Retinal pigment epithelial cell (primary cell): ENCODE results near the gene EXOSC7.

Source experiments
- DNase-seq: peaks from one replicate; pipeline ENCODE4 v3.0.0-alpha.2; 2010; ENCODE audit warnings: low read depth
- H3K4me3 ChIP-seq: 2 replicates; pipeline ENCODE4 v1.5.1; 2011; ENCODE audit warnings: mild to moderate bottlenecking, low read length, control low read depth, moderate library complexity
- TF ChIP-seq, protein P1 (sequence below): conservative IDR thresholded peaks from 2 replicates; pipeline ENCODE4 v1.5.1; 2011; ENCODE audit warnings: low read depth, low read length, control low read depth, inconsistent platforms

Gene EXOSC7

DNA sequence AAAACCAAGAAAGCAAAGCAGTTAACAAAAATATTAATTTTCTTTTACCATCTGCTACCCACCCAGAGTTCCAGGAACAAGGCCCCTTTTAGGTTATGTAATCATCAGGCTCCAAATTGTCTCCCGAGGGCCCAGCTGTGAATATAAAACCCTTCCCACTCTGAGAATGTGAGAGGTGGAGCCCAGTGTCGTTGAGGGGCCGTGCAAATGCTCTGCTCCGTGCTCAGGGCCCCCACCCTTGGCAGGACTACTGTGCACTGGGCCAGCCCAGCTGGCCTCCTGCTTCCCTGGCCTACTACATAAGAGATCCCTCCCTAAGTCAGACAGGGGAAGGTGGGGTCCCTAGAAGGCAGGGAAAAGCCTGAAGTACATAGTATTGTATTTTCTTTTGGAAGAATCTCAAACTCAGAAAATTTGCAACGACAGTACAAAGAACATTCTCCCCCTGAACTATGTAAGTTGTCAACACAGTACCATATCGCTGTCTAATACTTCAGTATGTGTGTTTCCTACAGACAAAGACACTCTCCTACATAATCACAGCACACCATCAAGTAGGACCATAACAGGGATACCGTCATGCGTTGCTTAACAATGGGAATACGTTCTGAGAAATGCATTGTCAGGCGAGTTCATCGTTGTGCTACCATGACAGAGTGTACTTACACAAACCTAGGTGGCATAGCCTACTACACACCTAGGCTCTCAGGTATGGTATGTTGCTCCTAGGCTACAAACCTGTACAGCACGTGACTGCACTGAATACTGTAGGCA lies 45.7 kb downstream of the EXOSC7 start:
- no peak for DNase-seq
- TF ChIP-seq, protein P1, sequence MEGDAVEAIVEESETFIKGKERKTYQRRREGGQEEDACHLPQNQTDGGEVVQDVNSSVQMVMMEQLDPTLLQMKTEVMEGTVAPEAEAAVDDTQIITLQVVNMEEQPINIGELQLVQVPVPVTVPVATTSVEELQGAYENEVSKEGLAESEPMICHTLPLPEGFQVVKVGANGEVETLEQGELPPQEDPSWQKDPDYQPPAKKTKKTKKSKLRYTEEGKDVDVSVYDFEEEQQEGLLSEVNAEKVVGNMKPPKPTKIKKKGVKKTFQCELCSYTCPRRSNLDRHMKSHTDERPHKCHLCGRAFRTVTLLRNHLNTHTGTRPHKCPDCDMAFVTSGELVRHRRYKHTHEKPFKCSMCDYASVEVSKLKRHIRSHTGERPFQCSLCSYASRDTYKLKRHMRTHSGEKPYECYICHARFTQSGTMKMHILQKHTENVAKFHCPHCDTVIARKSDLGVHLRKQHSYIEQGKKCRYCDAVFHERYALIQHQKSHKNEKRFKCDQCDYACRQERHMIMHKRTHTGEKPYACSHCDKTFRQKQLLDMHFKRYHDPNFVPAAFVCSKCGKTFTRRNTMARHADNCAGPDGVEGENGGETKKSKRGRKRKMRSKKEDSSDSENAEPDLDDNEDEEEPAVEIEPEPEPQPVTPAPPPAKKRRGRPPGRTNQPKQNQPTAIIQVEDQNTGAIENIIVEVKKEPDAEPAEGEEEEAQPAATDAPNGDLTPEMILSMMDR: no peak
- no peak overlapping the region for H3K4me3 ChIP-seq

DNA sequence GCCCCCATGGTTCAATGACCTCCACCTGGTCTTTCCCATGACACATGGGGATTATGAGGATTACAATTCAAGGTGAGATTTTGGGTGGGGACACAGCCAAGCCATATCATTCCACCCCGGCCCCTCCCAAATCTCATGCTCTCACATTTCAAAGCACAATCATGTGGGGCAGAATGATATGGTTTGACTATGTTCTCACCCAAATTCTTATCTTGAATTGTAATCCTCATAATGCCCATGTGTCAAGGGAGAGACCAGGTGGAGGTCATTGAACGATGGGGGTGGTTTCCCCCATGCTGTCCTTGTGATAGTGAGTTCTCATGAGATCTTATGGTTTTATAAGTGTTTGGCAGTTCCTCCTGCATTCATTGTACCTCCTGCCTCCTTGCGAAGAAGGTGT lies 47.6 kb downstream of the EXOSC7 start:
- TF ChIP-seq, protein P1: no peak
- DNase-seq: no peak
- H3K4me3 ChIP-seq: no peak overlapping the region

DNA sequence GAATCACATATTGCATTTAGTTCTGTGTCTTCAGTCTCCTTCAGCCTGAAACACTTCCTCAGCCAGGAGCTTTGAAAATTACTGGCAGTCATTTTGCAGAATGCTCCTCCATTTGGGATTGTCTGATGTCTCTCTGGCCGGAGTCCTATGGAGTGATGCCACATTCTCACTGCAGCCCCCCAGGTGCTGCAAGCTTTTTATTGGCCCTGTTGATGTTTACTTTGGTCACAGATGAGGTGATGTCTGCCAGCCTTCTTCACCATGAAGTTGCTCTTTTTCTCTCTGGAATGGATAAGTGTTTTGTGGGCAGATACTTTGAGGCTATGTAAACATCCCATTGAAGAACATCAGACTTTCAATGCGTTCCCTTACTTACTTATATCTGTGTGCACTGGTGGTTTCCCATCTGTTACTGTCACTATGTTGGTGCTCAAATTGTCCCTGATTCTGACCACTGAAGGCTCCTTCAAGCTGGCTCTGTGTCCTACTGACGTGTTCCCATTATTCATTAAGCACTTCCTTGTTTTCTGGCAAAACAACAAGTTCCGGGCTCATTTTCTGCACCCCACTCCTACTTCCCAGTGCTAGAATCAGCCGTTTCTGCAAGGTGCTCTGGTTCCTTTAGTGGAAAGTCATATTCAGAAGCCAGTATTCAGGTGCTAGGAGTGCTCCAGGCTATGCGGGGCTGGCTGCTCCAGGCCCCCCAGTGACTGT lies 48.7 kb downstream of the EXOSC7 start:
- no peak overlapping the region for H3K4me3 ChIP-seq
- DNase-seq: no peak
- TF ChIP-seq, protein P1: no peak

DNA sequence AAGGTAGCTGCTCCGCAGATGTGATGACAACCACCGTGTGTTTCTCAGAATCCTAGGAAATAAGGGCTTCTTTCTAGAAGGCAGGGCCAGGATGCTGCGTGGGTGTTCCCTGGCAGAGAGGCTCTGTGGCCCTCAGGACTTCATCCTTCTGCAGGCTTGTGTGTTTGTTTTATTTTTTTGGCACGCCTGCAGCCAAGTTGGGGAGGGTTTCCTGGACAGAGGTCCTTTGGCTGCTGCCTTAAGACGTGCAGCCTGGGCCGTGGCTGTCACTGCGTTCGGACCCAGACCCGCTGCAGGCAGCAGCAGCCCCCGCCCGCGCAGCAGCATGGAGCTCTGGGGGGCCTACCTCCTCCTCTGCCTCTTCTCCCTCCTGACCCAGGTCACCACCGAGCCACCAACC lies 50.0 kb downstream of the EXOSC7 start, which contains the start of gene CLEC3B:
TSS of gene CLEC3B (plus strand) at position 266 of the 400 bp plus-strand sequence. CDS start at position 326, 60 bp downstream.
- no peak within 1 kb of the TSS for H3K4me3 ChIP-seq
- no peak for DNase-seq
- TF ChIP-seq, protein P1: no peak

DNA sequence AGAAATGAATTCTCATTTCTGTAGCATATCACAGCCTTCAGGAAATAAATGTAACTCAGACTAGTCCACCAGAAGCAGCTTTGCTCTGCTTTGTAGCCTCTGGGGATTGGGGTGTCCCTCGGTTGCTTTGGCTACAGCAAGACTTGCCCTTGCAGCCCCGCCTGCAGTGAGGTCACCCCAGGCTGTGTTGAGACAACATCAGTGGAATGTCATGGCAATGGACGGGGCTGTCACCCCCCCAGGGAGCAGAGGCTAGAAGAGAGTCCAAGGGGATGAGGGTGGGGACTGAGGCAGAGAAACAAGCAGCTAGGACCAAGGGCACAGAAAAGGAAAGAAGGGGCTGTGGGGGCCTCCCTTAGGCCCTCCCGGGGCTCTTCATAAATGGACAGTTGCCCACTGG lies 50.9 kb downstream of the EXOSC7 start:
- DNase-seq: no peak
- TF ChIP-seq, protein P1: no peak
- no peak overlapping the region for H3K4me3 ChIP-seq

DNA sequence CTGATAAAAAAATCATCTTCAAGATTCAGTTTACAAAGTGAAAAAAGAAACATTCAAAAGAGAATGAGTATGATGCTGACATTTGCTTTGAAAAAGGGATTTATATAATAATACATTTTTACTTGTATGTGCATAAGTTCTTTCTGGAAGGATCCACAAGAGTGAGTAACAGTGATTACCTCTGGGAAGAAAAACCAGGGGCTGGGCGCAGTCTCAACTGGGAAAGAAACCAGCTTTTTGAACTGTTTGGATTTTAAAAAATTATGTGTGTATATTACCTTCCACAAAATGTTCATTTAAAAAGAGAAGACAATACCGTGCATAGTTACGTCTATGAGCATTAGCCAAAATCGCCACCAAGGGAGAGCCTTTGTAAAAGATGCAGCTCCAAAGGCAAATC lies 51.4 kb downstream of the EXOSC7 start:
- DNase-seq: no peak
- no peak overlapping the region for H3K4me3 ChIP-seq
- TF ChIP-seq, protein P1: no peak
